PC-3 (cell line): ENCODE data around the gene HNRNPC. TPM values are rescaled to one million over a fixed set of nuclear protein-coding genes. Genes with fewer than 3 reads are reported as not detected.

Source experiments
- ATAC-seq: fragments of 200-7000 bp; cut with Tn5 transposase; 2 replicates; pipeline ENCODE4 v1.9.1; 2020; ENCODE audit warnings: mild to moderate bottlenecking, moderate library complexity
- BruUV-seq: library from RNA; stranded (reverse); fragments of 400-500 nt; replicated peaks from 2 replicates; lab custom pipeline; 2021; lab: Mats Ljungman, UMichigan
- CTCF ChIA-PET: fragments of 300-600 bp; sonication (Branson Sonifier 250); formaldehyde crosslinking; loops from one replicate; lab custom pipeline; 2022; ENCODE audit warnings: antibody characterized with exemption; lab: Charles Lee
- POLR2A ChIA-PET: fragments of 300-600 bp; sonication (Branson Sonifier 250); formaldehyde crosslinking; loops from one replicate; lab custom pipeline; 2022; ENCODE audit warnings: antibody characterized with exemption; ENCODE audit not compliant: unreplicated experiment; lab: Charles Lee
- DNase-seq: peaks from one replicate; pipeline ENCODE4 v3.0.0-alpha.2; 2015
- H2AFZ ChIP-seq: fragments of 300-600 bp; sonication (generic); 2 replicates; pipeline ENCODE4 v1.6.0; 2016; ENCODE audit warnings: antibody characterized with exemption, low read length
- H3F3A ChIP-seq: fragments of 300-600 bp; sonication (generic); one replicate; pipeline ENCODE4 v1.6.0; 2017; ENCODE audit warnings: antibody characterized with exemption, low read length, control low read depth, mild to moderate bottlenecking; ENCODE audit not compliant: unreplicated experiment
- H3K27ac ChIP-seq: fragments of 300-600 bp; sonication (generic); 2 replicates; pipeline ENCODE4 v1.5.1; 2016; ENCODE audit warnings: mild to moderate bottlenecking, low read length
- H3K27me3 ChIP-seq: fragments of 300-600 bp; sonication (generic); 2 replicates; pipeline ENCODE4 v1.6.1; 2016; ENCODE audit warnings: low read length, mixed read lengths
- H3K36me3 ChIP-seq: fragments of 300-600 bp; sonication (generic); 2 replicates; pipeline ENCODE4 v1.6.1; 2016; ENCODE audit warnings: low read depth, mixed run types, low read length, mixed read lengths
- H3K4me1 ChIP-seq: fragments of 300-600 bp; sonication (generic); 2 replicates; pipeline ENCODE4 v1.5.1; 2016; ENCODE audit warnings: low read length; ENCODE audit not compliant: insufficient read depth
- H3K4me2 ChIP-seq: fragments of 300-600 bp; sonication (generic); 2 replicates; pipeline ENCODE4 v1.6.0; 2016; ENCODE audit warnings: low read length
- H3K4me3 ChIP-seq: fragments of 300-600 bp; sonication (generic); 2 replicates; pipeline ENCODE4 v1.5.1; 2016; ENCODE audit warnings: mild to moderate bottlenecking, low read length, mixed read lengths
- H3K79me2 ChIP-seq: fragments of 300-600 bp; sonication (generic); 2 replicates; pipeline ENCODE4 v1.6.1; 2017; ENCODE audit warnings: low read length, mixed read lengths
- H3K9ac ChIP-seq: fragments of 300-600 bp; sonication (generic); 2 replicates; pipeline ENCODE4 v1.6.0; 2016; ENCODE audit warnings: mild to moderate bottlenecking, low read length
- H3K9me2 ChIP-seq: fragments of 300-600 bp; sonication (generic); replicated peaks from 2 replicates; pipeline ENCODE4 v1.6.1; 2016; ENCODE audit warnings: mixed run types, low read length, mixed read lengths
- H3K9me3 ChIP-seq: fragments of 300-600 bp; sonication (generic); 2 replicates; pipeline ENCODE4 v1.6.1; 2016; ENCODE audit warnings: low read length, mixed read lengths
- H4K20me1 ChIP-seq: fragments of 300-600 bp; sonication (generic); 2 replicates; pipeline ENCODE4 v1.6.1; 2016; ENCODE audit warnings: low read length, mixed read lengths
- CTCF ChIP-seq: fragments of 300-600 bp; sonication (generic); conservative IDR thresholded peaks from 2 replicates; pipeline ENCODE4 v1.5.1; 2017; ENCODE audit warnings: antibody characterized with exemption, low read depth, mild to moderate bottlenecking, low read length
- EZH2 ChIP-seq: fragments of 300-600 bp; sonication (generic); IDR thresholded peaks from one replicate; pipeline ENCODE4 v1.6.1; 2017; ENCODE audit warnings: antibody characterized with exemption, mild to moderate bottlenecking, low read length; ENCODE audit not compliant: unreplicated experiment
- EZH2phosphoT487 ChIP-seq: fragments of 300-600 bp; sonication (generic); IDR thresholded peaks from 2 replicates; pipeline ENCODE4 v1.6.1; 2018; ENCODE audit warnings: mild to moderate bottlenecking, antibody characterized with exemption, low read length, borderline replicate concordance
- intact Hi-C: fragments of 100-400 bp; cut with micrococcal nuclease; formaldehyde crosslinking; loops from 2 replicates; pipeline ENCODE4 v1.9.0; 2023
- total RNA-seq: library from RNA; depleted of rRNA; stranded (reverse); fragments of >200 nt; gene quantifications from 2 replicates; pipeline ENCODE4 v1.2.3, GENCODE V29; 2014

HNRNPC gene
- total RNA-seq, 1 experiment from 2014 or later, result 682 TPM

GRCh38 chr14:21194597-21194996, 74.6 kb downstream of the HNRNPC start:
- H3F3A ChIP-seq, result no peaks in the 10 kb centered on the region
- CTCF ChIA-PET, result no interaction called here
- intact Hi-C loops, result no loop called here
- no TSS peak for BruUV-seq
- H4K20me1 ChIP-seq, result no peaks in the 10 kb centered on the region
- no peaks in the 10 kb centered on the region for H3K36me3 ChIP-seq
- H3K4me2 ChIP-seq, result no peak overlapping the region
- H3K27ac ChIP-seq, result no peak overlapping the region
- no peak for TF ChIP-seq EZH2
- H3K27me3 ChIP-seq, result no peaks in the 10 kb centered on the region
- no peak overlapping the region for H3K4me3 ChIP-seq
- no peak overlapping the region for H3K9ac ChIP-seq
- no peaks in the 10 kb centered on the region for H3K79me2 ChIP-seq
- no peaks in the 10 kb centered on the region for H3K9me2 ChIP-seq
- POLR2A ChIA-PET, result no interaction called here
- no peaks in the 10 kb centered on the region for H3K4me1 ChIP-seq
- H3K9me3 ChIP-seq, result peaks cover 11% of the 10 kb centered on the region; the same call in 1 of the 2 replicates
- DNase-seq (no peak), ATAC-seq (no peak)
- H2AFZ ChIP-seq, result no peak overlapping the region

- Histone ChIP-seq H3K4me2 (no peak overlapping the region), H3K79me2 (no peaks in the 10 kb centered on the region), H3K9me2 (no peaks in the 10 kb centered on the region), H3K4me3 (no peak overlapping the region), H3K27ac (no peak overlapping the region), H3K9me3 (peaks cover 11% of the 10 kb centered on the region; the same call in 1 of the 2 replicates), H3K4me1 (no peaks in the 10 kb centered on the region), H2AFZ (no peak overlapping the region), H3K36me3 (no peaks in the 10 kb centered on the region), H3K9ac (no peak overlapping the region), H3F3A (no peaks in the 10 kb centered on the region), H4K20me1 (no peaks in the 10 kb centered on the region), H3K27me3 (no peaks in the 10 kb centered on the region)
- CTCF ChIA-PET, result no interaction called here
- BruUV-seq, result no TSS peak
- ATAC-seq (no peak), DNase-seq (no peak)
- POLR2A ChIA-PET, result no interaction called here
- no peak for TF ChIP-seq EZH2
- TF ChIP-seq CTCF, result no peak
- no peak for TF ChIP-seq EZH2phosphoT487
- intact Hi-C loops, result no loop called here
Measured at GRCh38 chr14:21192875-21193535, 76.2 kb downstream of the HNRNPC start.

- no peak overlapping the region for H3K9ac ChIP-seq
- H3K9me2 ChIP-seq, result no peaks in the 10 kb centered on the region
- ChIA-PET POLR2A (no interaction called here), CTCF (no interaction called here)
- intact Hi-C loops, result no loop called here
- TF ChIP-seq CTCF (no peak), EZH2phosphoT487 (no peak), EZH2 (no peak)
- no peaks in the 10 kb centered on the region for H3K36me3 ChIP-seq
- no TSS peak for BruUV-seq
- H3F3A ChIP-seq, result no peaks in the 10 kb centered on the region
- no peaks in the 10 kb centered on the region for H3K79me2 ChIP-seq
- peak; percentile 31; the same call in 1 of the 2 replicates for ATAC-seq
- peak overlapping the region; percentile 74 for H3K4me2 ChIP-seq
- no peaks in the 10 kb centered on the region for H4K20me1 ChIP-seq
- H3K27ac ChIP-seq, result no peak overlapping the region
- no peaks in the 10 kb centered on the region for H3K4me1 ChIP-seq
- H3K4me3 ChIP-seq, result 0 out of 2 replicates have a peak overlapping the region, but pooled peaks have one; percentile 39
- no peaks in the 10 kb centered on the region for H3K27me3 ChIP-seq
- H2AFZ ChIP-seq, result peak overlapping the region; percentile 81
- no peak for DNase-seq
- peaks cover 5% of the 10 kb centered on the region; the same call in 1 of the 2 replicates for H3K9me3 ChIP-seq
Measured at GRCh38 chr14:21192447-21192822, 76.8 kb downstream of the HNRNPC start.
